ENCODE measurements around the gene NCL. TPM values are rescaled to one million over a fixed set of nuclear protein-coding genes. Genes with fewer than 3 reads are reported as not detected.
A peak's percentile ranks its signal among the peaks of the same experiment; 100 is the strongest.

The NCL gene
- total and polyA plus RNA-seq, 2 of the 13 experiments (the other 11 are each of a cell fraction or from before 2014, with no cell fraction given) = 105 to 779 TPM

GRCh38 chr2:231464576-231465540, 574 bp upstream of the NCL start (continued):
- TF ChIP-seq ZNF512B (CRISPR knock-in tag; IDR thresholded peaks at IDR 0.05; ENCODE audit: borderline replicate concordance) (peak; percentile 51; the same call in 1 of the 2 replicates), SCMH1 (CRISPR knock-in tag; IDR thresholded peaks at IDR 0.05; ENCODE audit: borderline replicate concordance) (no peak), ZNF839 (CRISPR knock-in tag; IDR thresholded peaks at IDR 0.05; ENCODE audit: borderline replicate concordance) (no peak), ZC3H4 (CRISPR knock-in tag; IDR thresholded peaks at IDR 0.05; ENCODE audit: borderline replicate concordance) (peak; percentile 73; the same call in 1 of the 2 replicates), MBD4 (IDR thresholded peaks at IDR 0.05; ENCODE audit: borderline replicate concordance, low read length) (no peak), ATF2 (CRISPR knock-in tag; IDR thresholded peaks at IDR 0.05) (no peak), MEIS1 (CRISPR knock-in tag; IDR thresholded peaks at IDR 0.05; ENCODE audit: borderline replicate concordance) (no peak), ZBTB20 (CRISPR knock-in tag; IDR thresholded peaks at IDR 0.05; ENCODE audit: borderline replicate concordance, low read depth) (peak; percentile 69; the same call in 1 of the 2 replicates), ZNF749 (CRISPR knock-in tag; IDR thresholded peaks at IDR 0.05; ENCODE audit: borderline replicate concordance) (no peak; the same call in 1 of the 2 replicates), ZFP36L2 (CRISPR knock-in tag; IDR thresholded peaks at IDR 0.05) (no peak; the same call in 1 of the 2 replicates), ATF7 (IDR thresholded peaks at IDR 0.05) (no peak), ATF7 (CRISPR knock-in tag; IDR thresholded peaks at IDR 0.05) (no peak), PCBP2 (optimal IDR thresholded peaks at IDR 0.05; ENCODE audit: low read depth, low read length, poor library complexity, severe bottlenecking) (no peak), ZMYM4 (CRISPR knock-in tag; IDR thresholded peaks at IDR 0.05) (0 out of 2 replicates have a peak, but pooled peaks have one; percentile 5), RARA (CRISPR knock-in tag; IDR thresholded peaks at IDR 0.05) (0 out of 2 replicates have a peak, but pooled peaks have one; percentile 13), ZNF580 (CRISPR knock-in tag; IDR thresholded peaks at IDR 0.05; ENCODE audit: borderline replicate concordance, low read depth) (no peak; the same call in 1 of the 2 replicates), FOXA3 (CRISPR knock-in tag; IDR thresholded peaks at IDR 0.05) (0 out of 2 replicates have a peak, but pooled peaks have one; percentile 2), ZNF354B (CRISPR knock-in tag; IDR thresholded peaks at IDR 0.05) (peak; percentile 59; the same call in 1 of the 2 replicates), ZNF136 (CRISPR knock-in tag; IDR thresholded peaks at IDR 0.05; ENCODE audit: low read depth) (no peak), ZNF562 (CRISPR knock-in tag; IDR thresholded peaks at IDR 0.05; ENCODE audit: borderline replicate concordance) (no peak), TIGD3 (CRISPR knock-in tag; IDR thresholded peaks at IDR 0.05; ENCODE audit: borderline replicate concordance) (peak; percentile 49; the same call in 1 of the 2 replicates)

Measured in HepG2 (cell line).